K562 (cell line): Measurements from ENCODE around the gene RAP1A.

Source experiments
- BRD4 ChIP-seq: fragments of 200-600 bp; sonication (generic); IDR thresholded peaks from 2 replicates; pipeline ENCODE4 v1.6.1; 2017; ENCODE audit warnings: inconsistent platforms
- CREM ChIP-seq: IDR thresholded peaks from 2 replicates; pipeline ENCODE4 v1.6.1; 2014; ENCODE audit warnings: antibody characterized with exemption, low read depth
- CTCF ChIP-seq, 3 experiments: IDR thresholded peaks in 2 of 3; conservative IDR thresholded peaks in 1 of 3; 2 replicates each; pipeline ENCODE4 v1.5.1; 2011 to 2012; ENCODE audit warnings: low read length in 3 of 3, mild to moderate bottlenecking in 3 of 3, control low read depth in 2 of 3, improper control_type of control experiment in 1 of 3, inconsistent platforms in 1 of 3, low read depth in 1 of 3, mixed read lengths in 1 of 3, moderate library complexity in 1 of 3; ENCODE audit not compliant: insufficient read depth in 2 of 3
- FOXK1 ChIP-seq: sonication (generic); formaldehyde crosslinking; IDR thresholded peaks from 2 replicates; pipeline ENCODE4 v1.8.0; 2022; ENCODE audit warnings: missing genetic modification reagents, mild to moderate bottlenecking, borderline replicate concordance
- MYC ChIP-seq, 2 experiments: fragments of 250-450 bp in 1 of 2; sonication (Bioruptor Pico) in 1 of 2; IDR thresholded peaks; 2 replicates each; pipeline versions ENCODE4 v1.5.1 to v1.6.1; 2012 to 2021; ENCODE audit warnings: low read depth in 2 of 2, borderline replicate concordance in 1 of 2, improper control_type of control experiment in 1 of 2, low read length in 1 of 2, mild to moderate bottlenecking in 1 of 2, moderate library complexity in 1 of 2
- PCBP2 ChIP-seq: fragments of 200-400 bp; formaldehyde crosslinking; IDR thresholded peaks from 2 replicates; pipeline ENCODE4 v1.6.1; 2018; ENCODE audit warnings: low read length, low read depth, mild to moderate bottlenecking, moderate library complexity; ENCODE audit not compliant: poor library complexity, severe bottlenecking
- RAD21 ChIP-seq, 2 experiments: fragments of 250-450 bp in 1 of 2; fragments of 450-650 bp in 1 of 2; sonication (Bioruptor Pico) in 1 of 2; formaldehyde crosslinking in 1 of 2; IDR thresholded peaks in 1 of 2; conservative IDR thresholded peaks in 1 of 2; 2 replicates each; pipeline versions ENCODE4 v1.4.0 to v1.8.0; 2020 to 2022; ENCODE audit warnings: mild to moderate bottlenecking in 2 of 2, moderate library complexity in 1 of 2
- SP1 ChIP-seq: sonication (generic); formaldehyde crosslinking; IDR thresholded peaks from 2 replicates; pipeline ENCODE4 v1.8.1; 2022; ENCODE audit warnings: mild to moderate bottlenecking, missing genetic modification reagents
- ZBTB7A ChIP-seq: IDR thresholded peaks from 2 replicates; pipeline ENCODE4 v1.6.1; 2011; ENCODE audit warnings: low read depth, mild to moderate bottlenecking, low read length, moderate library complexity, borderline replicate concordance; ENCODE audit not compliant: control insufficient read depth
- ZFP91 ChIP-seq: sonication (generic); formaldehyde crosslinking; IDR thresholded peaks from 2 replicates; pipeline ENCODE4 v1.8.0; 2022; ENCODE audit warnings: mild to moderate bottlenecking, missing genetic modification reagents
- ZNF282 ChIP-seq: sonication (generic); formaldehyde crosslinking; IDR thresholded peaks from 2 replicates; pipeline ENCODE4 v1.8.1; 2023; ENCODE audit warnings: missing genetic modification reagents
- TF ChIP-seq, protein P1 (sequence below): sonication (generic); formaldehyde crosslinking; IDR thresholded peaks from 2 replicates; pipeline ENCODE4 v1.8.1; 2023; ENCODE audit warnings: mild to moderate bottlenecking, missing genetic modification reagents, moderate library complexity
- TF ChIP-seq, protein P2 (sequence below): sonication (generic); formaldehyde crosslinking; IDR thresholded peaks from 2 replicates; pipeline ENCODE4 v1.8.0; 2022; ENCODE audit warnings: mild to moderate bottlenecking, low read depth, missing genetic modification reagents

GRCh38 chr1:111618961-111619634 is 491 bp upstream of the RAP1A start:
- TF ChIP-seq ZFP91 (CRISPR knock-in tag) (peak; percentile 99), MYC (IDR thresholded peaks at IDR 0.05; ENCODE audit: low read depth, low read length) (no peak), MYC (CRISPR knock-in tag; IDR thresholded peaks at IDR 0.05; ENCODE audit: borderline replicate concordance, low read depth) (0 out of 2 replicates have a peak, but pooled peaks have one; percentile 38), CTCF (IDR thresholded peaks at IDR 0.05 in 2 of 3, conservative IDR thresholded peaks at IDR 0.05 in 1 of 3; ENCODE audit: insufficient read depth in 2 of 3, low read depth in 1 of 3, low read length in 3 of 3) (no peak), FOXK1 (no peak), CREM (no peak), SP1 (no peak), ZBTB7A (no peak), PCBP2 (no peak), RAD21 (CRISPR knock-in tag; conservative IDR thresholded peaks at IDR 0.05 in 1 of 2, IDR thresholded peaks at IDR 0.05 in 1 of 2) (no peak), BRD4 (no peak), ZNF282 (CRISPR knock-in tag) (no peak)
- TF ChIP-seq, protein P1, sequence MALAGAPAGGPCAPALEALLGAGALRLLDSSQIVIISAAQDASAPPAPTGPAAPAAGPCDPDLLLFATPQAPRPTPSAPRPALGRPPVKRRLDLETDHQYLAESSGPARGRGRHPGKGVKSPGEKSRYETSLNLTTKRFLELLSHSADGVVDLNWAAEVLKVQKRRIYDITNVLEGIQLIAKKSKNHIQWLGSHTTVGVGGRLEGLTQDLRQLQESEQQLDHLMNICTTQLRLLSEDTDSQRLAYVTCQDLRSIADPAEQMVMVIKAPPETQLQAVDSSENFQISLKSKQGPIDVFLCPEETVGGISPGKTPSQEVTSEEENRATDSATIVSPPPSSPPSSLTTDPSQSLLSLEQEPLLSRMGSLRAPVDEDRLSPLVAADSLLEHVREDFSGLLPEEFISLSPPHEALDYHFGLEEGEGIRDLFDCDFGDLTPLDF: no peak
- TF ChIP-seq, protein P2, sequence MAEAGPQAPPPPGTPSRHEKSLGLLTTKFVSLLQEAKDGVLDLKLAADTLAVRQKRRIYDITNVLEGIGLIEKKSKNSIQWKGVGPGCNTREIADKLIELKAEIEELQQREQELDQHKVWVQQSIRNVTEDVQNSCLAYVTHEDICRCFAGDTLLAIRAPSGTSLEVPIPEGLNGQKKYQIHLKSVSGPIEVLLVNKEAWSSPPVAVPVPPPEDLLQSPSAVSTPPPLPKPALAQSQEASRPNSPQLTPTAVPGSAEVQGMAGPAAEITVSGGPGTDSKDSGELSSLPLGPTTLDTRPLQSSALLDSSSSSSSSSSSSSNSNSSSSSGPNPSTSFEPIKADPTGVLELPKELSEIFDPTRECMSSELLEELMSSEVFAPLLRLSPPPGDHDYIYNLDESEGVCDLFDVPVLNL (CRISPR knock-in tag): no peak
